Trophoblast cell (in vitro differentiated cells and primary cell): ENCODE results near the gene CCDC68.

Experiments used
- DNase-seq, 2 donors: peaks; one replicate each; pipeline ENCODE4 v3.0.0-alpha.2; 2016
- H2AFZ ChIP-seq: 2 replicates; pipeline ENCODE4 v1.6.1; 2013; ENCODE audit warnings: low read length, moderate library complexity, mild to moderate bottlenecking; ENCODE audit not compliant: insufficient read depth, poor library complexity
- H2AK5ac ChIP-seq: 2 replicates; pipeline ENCODE4 v1.6.1; 2013; ENCODE audit warnings: mild to moderate bottlenecking, low read length
- H2BK120ac ChIP-seq: 2 replicates; pipeline ENCODE4 v1.6.1; 2013; ENCODE audit warnings: low read length, mild to moderate bottlenecking, moderate library complexity; ENCODE audit not compliant: insufficient read depth, poor library complexity
- H2BK12ac ChIP-seq: 2 replicates; pipeline ENCODE4 v1.6.1; 2013; ENCODE audit warnings: mild to moderate bottlenecking, low read length, moderate library complexity
- H2BK5ac ChIP-seq: 2 replicates; pipeline ENCODE4 v1.6.1; 2013; ENCODE audit warnings: low read length, low read depth, moderate library complexity, mild to moderate bottlenecking; ENCODE audit not compliant: poor library complexity
- H3K14ac ChIP-seq: 2 replicates; pipeline ENCODE4 v1.6.1; 2013; ENCODE audit warnings: mild to moderate bottlenecking, low read length
- H3K18ac ChIP-seq: 2 replicates; pipeline ENCODE4 v1.6.1; 2013; ENCODE audit warnings: mild to moderate bottlenecking, low read length
- H3K23ac ChIP-seq: 2 replicates; pipeline ENCODE4 v1.6.1; 2013; ENCODE audit warnings: low read length
- H3K27ac ChIP-seq: 2 replicates; pipeline ENCODE4 v1.5.1; 2013; ENCODE audit warnings: low read depth, mild to moderate bottlenecking, inconsistent platforms, low read length, moderate library complexity
- H3K27me3 ChIP-seq: 2 replicates; pipeline ENCODE4 v1.6.1; 2013; ENCODE audit warnings: inconsistent platforms, mild to moderate bottlenecking, low read length, moderate library complexity; ENCODE audit not compliant: insufficient read depth
- H3K36me3 ChIP-seq, 2 experiments: 1 replicate in 1 of 2; 2 replicates in 1 of 2; pipeline ENCODE4 v1.6.1; 2013; ENCODE audit warnings: low read length in 2 of 2, mild to moderate bottlenecking in 2 of 2, moderate library complexity in 1 of 2; ENCODE audit not compliant: insufficient read depth in 2 of 2, control insufficient read depth in 1 of 2
- H3K4ac ChIP-seq: 2 replicates; pipeline ENCODE4 v1.6.1; 2013; ENCODE audit warnings: low read depth, mild to moderate bottlenecking, low read length, moderate library complexity
- H3K4me1 ChIP-seq, 2 experiments: 1 replicate in 1 of 2; 2 replicates in 1 of 2; pipeline ENCODE4 v1.6.1; 2013; ENCODE audit warnings: low read length in 2 of 2, mild to moderate bottlenecking in 2 of 2, moderate library complexity in 1 of 2; ENCODE audit not compliant: insufficient read depth in 2 of 2, control insufficient read depth in 1 of 2
- H3K4me2 ChIP-seq: 2 replicates; pipeline ENCODE4 v1.6.1; 2013; ENCODE audit warnings: inconsistent platforms, mild to moderate bottlenecking, low read length, moderate library complexity
- H3K4me3 ChIP-seq: 2 replicates; pipeline ENCODE4 v1.5.1; 2013; ENCODE audit warnings: mild to moderate bottlenecking, low read depth, low read length, inconsistent platforms
- H3K79me1 ChIP-seq: one replicate; pipeline ENCODE4 v1.6.1; 2013; ENCODE audit warnings: low read length
- H3K79me2 ChIP-seq: 2 replicates; pipeline ENCODE4 v1.6.1; 2013; ENCODE audit warnings: low read length, mild to moderate bottlenecking; ENCODE audit not compliant: control insufficient read depth, insufficient read depth, poor library complexity
- H3K9ac ChIP-seq: 2 replicates; pipeline ENCODE4 v1.6.1; 2013; ENCODE audit warnings: mild to moderate bottlenecking, low read length
- H3K9me3 ChIP-seq: 2 replicates; pipeline ENCODE4 v1.6.1; 2013; ENCODE audit warnings: low read depth, mild to moderate bottlenecking, control low read depth, inconsistent platforms, low read length; ENCODE audit not compliant: insufficient read depth
- H4K12ac ChIP-seq: 2 replicates; pipeline ENCODE4 v1.6.1; 2013; ENCODE audit warnings: low read depth, mild to moderate bottlenecking, low read length, moderate library complexity
- H4K8ac ChIP-seq: 2 replicates; pipeline ENCODE4 v1.6.1; 2013; ENCODE audit warnings: low read depth, mild to moderate bottlenecking, low read length, moderate library complexity
- H4K91ac ChIP-seq: one replicate; pipeline ENCODE4 v1.6.1; 2013; ENCODE audit warnings: low read depth, mild to moderate bottlenecking, low read length, moderate library complexity
- WGBS: extraction: QIAGEN DNeasy Blood & Tissue Kit; methylation state at CpG from one replicate; pipeline ENCODE4 v1.1.7; 2013; ENCODE audit warnings: missing lambda C conversion rate; ENCODE audit not compliant: insufficient read length, insufficient coverage; ENCODE audit errors: extremely low coverage; 5-methylcytosine and 5-hydroxymethylcytosine counted together

CCDC68 gene

GRCh38 chr18:54918060-54918459 lies 41.2 kb downstream of the CCDC68 start:
- no CpG with 5 or more reads among the region's 4 CpGs for WGBS
- no peak overlapping the region for H2BK12ac ChIP-seq
- H3K36me3 ChIP-seq: no peaks in the 10 kb centered on the region
- no peak overlapping the region for H3K23ac ChIP-seq
- H2BK5ac ChIP-seq: no peak overlapping the region
- H3K79me1 ChIP-seq: no peaks in the 10 kb centered on the region
- no peaks in the 10 kb centered on the region for H3K79me2 ChIP-seq
- no peak overlapping the region for H3K4me3 ChIP-seq
- no peak overlapping the region for H2AK5ac ChIP-seq
- H4K91ac ChIP-seq: no peak overlapping the region
- no peak overlapping the region for H4K8ac ChIP-seq
- H2BK120ac ChIP-seq: no peak overlapping the region
- no peak overlapping the region for H3K4me2 ChIP-seq
- DNase-seq: no peak
- no peak overlapping the region for H3K18ac ChIP-seq
- H4K12ac ChIP-seq: no peak overlapping the region
- no peak overlapping the region for H3K9ac ChIP-seq
- no peak overlapping the region for H2AFZ ChIP-seq
- no peaks in the 10 kb centered on the region for H3K27me3 ChIP-seq
- H3K4ac ChIP-seq: no peak overlapping the region
- no peak overlapping the region for H3K14ac ChIP-seq
- H3K9me3 ChIP-seq: no peaks in the 10 kb centered on the region
- H3K4me1 ChIP-seq: no peaks in the 10 kb centered on the region
- no peak overlapping the region for H3K27ac ChIP-seq

GRCh38 chr18:54916507-54916906 lies 42.8 kb downstream of the CCDC68 start:
- H3K4me2 ChIP-seq: no peak overlapping the region
- no peaks in the 10 kb centered on the region for H3K79me1 ChIP-seq
- H3K4ac ChIP-seq: no peak overlapping the region
- H3K14ac ChIP-seq: no peak overlapping the region
- H3K79me2 ChIP-seq: no peaks in the 10 kb centered on the region
- H2BK12ac ChIP-seq: no peak overlapping the region
- no peak overlapping the region for H3K27ac ChIP-seq
- H4K8ac ChIP-seq: no peak overlapping the region
- H2AFZ ChIP-seq: no peak overlapping the region
- WGBS: no CpG with 5 or more reads among the region's 3 CpGs
- no peaks in the 10 kb centered on the region for H3K27me3 ChIP-seq
- no peak overlapping the region for H4K91ac ChIP-seq
- no peak overlapping the region for H4K12ac ChIP-seq
- H3K9ac ChIP-seq: no peak overlapping the region
- no peaks in the 10 kb centered on the region for H3K36me3 ChIP-seq
- no peaks in the 10 kb centered on the region for H3K9me3 ChIP-seq
- H2AK5ac ChIP-seq: no peak overlapping the region
- no peak overlapping the region for H3K18ac ChIP-seq
- DNase-seq: no peak
- no peaks in the 10 kb centered on the region for H3K4me1 ChIP-seq
- no peak overlapping the region for H2BK5ac ChIP-seq
- no peak overlapping the region for H3K4me3 ChIP-seq
- H3K23ac ChIP-seq: no peak overlapping the region
- H2BK120ac ChIP-seq: no peak overlapping the region

DNA sequence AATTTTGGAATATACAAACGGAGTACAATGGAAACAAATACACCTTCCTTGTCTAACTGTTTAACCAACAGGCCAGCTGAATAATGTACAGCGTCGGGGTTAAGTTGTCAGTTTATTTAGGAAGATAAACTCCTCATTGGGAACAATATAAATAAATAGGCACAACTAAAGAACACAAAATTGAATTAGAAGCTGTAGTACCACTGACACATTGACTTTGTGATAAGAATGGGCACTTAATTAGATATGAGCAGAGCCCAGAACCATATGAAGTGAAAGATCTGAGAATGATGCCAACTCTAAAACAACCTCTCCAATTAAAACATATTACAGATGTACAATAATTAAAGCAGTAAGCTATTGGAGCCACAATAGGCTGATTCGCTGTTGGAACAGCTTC lies 44.4 kb downstream of the CCDC68 start:
- H3K79me1 ChIP-seq: no peaks in the 10 kb centered on the region
- no peak for DNase-seq
- no CpG with 5 or more reads among the region's 4 CpGs for WGBS
- H3K79me2 ChIP-seq: no peaks in the 10 kb centered on the region
- no peak overlapping the region for H4K8ac ChIP-seq
- H2BK5ac ChIP-seq: no peak overlapping the region
- H3K4me3 ChIP-seq: no peak overlapping the region
- peaks cover 6% of the 10 kb centered on the region for H3K9me3 ChIP-seq
- no peaks in the 10 kb centered on the region for H3K4me1 ChIP-seq
- H3K23ac ChIP-seq: no peak overlapping the region
- no peak overlapping the region for H3K14ac ChIP-seq
- H3K27ac ChIP-seq: no peak overlapping the region
- no peaks in the 10 kb centered on the region for H3K36me3 ChIP-seq
- H2AFZ ChIP-seq: no peak overlapping the region
- H3K9ac ChIP-seq: no peak overlapping the region
- no peak overlapping the region for H4K91ac ChIP-seq
- H3K4ac ChIP-seq: no peak overlapping the region
- H4K12ac ChIP-seq: no peak overlapping the region
- no peak overlapping the region for H2AK5ac ChIP-seq
- no peak overlapping the region for H2BK120ac ChIP-seq
- H3K18ac ChIP-seq: no peak overlapping the region
- no peaks in the 10 kb centered on the region for H3K27me3 ChIP-seq
- no peak overlapping the region for H3K4me2 ChIP-seq
- H2BK12ac ChIP-seq: no peak overlapping the region

DNA sequence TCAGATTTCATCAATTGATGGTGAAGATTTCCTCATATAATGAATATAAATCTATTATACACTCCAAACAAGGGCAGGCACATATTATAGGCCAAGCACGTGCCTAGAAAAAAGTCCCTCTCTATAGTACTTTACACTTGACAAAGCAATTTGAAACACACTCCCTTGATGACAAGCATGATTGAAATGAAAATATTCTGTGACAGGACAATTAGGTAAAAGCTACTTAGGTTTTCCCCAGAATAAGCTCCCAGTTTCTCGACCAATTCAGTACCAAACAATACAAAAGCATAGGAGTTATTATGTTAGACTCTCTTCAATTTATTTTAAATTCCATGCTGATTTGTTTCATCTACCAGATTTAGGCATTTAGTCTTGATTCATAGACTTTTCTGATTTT lies 47.7 kb downstream of the CCDC68 start:
- H4K12ac ChIP-seq: no peak overlapping the region
- H3K27ac ChIP-seq: no peak overlapping the region
- peaks cover 6% of the 10 kb centered on the region for H3K9me3 ChIP-seq
- no peak overlapping the region for H4K8ac ChIP-seq
- H4K91ac ChIP-seq: no peak overlapping the region
- no peak overlapping the region for H3K9ac ChIP-seq
- H3K27me3 ChIP-seq: no peaks in the 10 kb centered on the region
- H2BK120ac ChIP-seq: no peak overlapping the region
- H3K23ac ChIP-seq: no peak overlapping the region
- H3K79me1 ChIP-seq: peaks cover 3% of the 10 kb centered on the region
- H2AFZ ChIP-seq: no peak overlapping the region
- H3K4me1 ChIP-seq: peaks cover 8 to 9% of the 10 kb centered on the region in 2 experiments
- H3K18ac ChIP-seq: no peak overlapping the region
- no peak overlapping the region for H2BK12ac ChIP-seq
- H3K4me3 ChIP-seq: no peak overlapping the region
- H3K4ac ChIP-seq: no peak overlapping the region
- H2BK5ac ChIP-seq: no peak overlapping the region
- no peak overlapping the region for H2AK5ac ChIP-seq
- no CpG with 5 or more reads among the region's 2 CpGs for WGBS
- no peak overlapping the region for H3K4me2 ChIP-seq
- no peak overlapping the region for H3K14ac ChIP-seq
- H3K36me3 ChIP-seq: no peaks in the 10 kb centered on the region
- no peak for DNase-seq
- H3K79me2 ChIP-seq: no peaks in the 10 kb centered on the region
